Glutamatergic neuron (in vitro differentiated cells): ENCODE measurements around the gene NHS. TPM values are rescaled to one million over a fixed set of nuclear protein-coding genes. Genes with fewer than 3 reads are reported as not detected.

ENCODE experiments used
- DNase-seq: peaks from one replicate; pipeline ENCODE4 v3.0.0; 2022
- H3K27ac Mint-ChIP-seq: one replicate; pipeline ENCODE4 v1.8.0; 2020; ENCODE audit warnings: mild to moderate bottlenecking, mixed read lengths, inconsistent platforms; ENCODE audit not compliant: unreplicated experiment
- H3K27me3 Mint-ChIP-seq: one replicate; pipeline ENCODE4 v1.8.0; 2020; ENCODE audit warnings: mild to moderate bottlenecking, moderate library complexity, mixed read lengths, inconsistent platforms; ENCODE audit not compliant: unreplicated experiment
- H3K36me3 Mint-ChIP-seq: one replicate; pipeline ENCODE4 v1.8.0; 2020; ENCODE audit warnings: mild to moderate bottlenecking, mixed read lengths, inconsistent platforms; ENCODE audit not compliant: unreplicated experiment
- H3K4me1 Mint-ChIP-seq: one replicate; pipeline ENCODE4 v1.8.0; 2020; ENCODE audit warnings: mild to moderate bottlenecking, low read depth, mixed read lengths, inconsistent platforms; ENCODE audit not compliant: unreplicated experiment
- H3K4me3 Mint-ChIP-seq: one replicate; pipeline ENCODE4 v1.8.0; 2020; ENCODE audit warnings: mild to moderate bottlenecking, mixed read lengths, inconsistent platforms; ENCODE audit not compliant: unreplicated experiment
- H3K9me3 Mint-ChIP-seq: one replicate; pipeline ENCODE4 v1.8.0; 2020; ENCODE audit warnings: mild to moderate bottlenecking, moderate library complexity, mixed read lengths, inconsistent platforms; ENCODE audit not compliant: unreplicated experiment
- total RNA-seq: library from RNA; stranded (reverse); fragmentation: NEBNext Ultra II Directional; extraction: Animal tissue kit (Norgen Biotek cat#: 25700); gene quantifications from one replicate; pipeline ENCODE4 v1.2.1, GENCODE V29; 2021; ENCODE audit not compliant: unreplicated experiment
- TF ChIP-seq, protein P1 (sequence below): fragments of 200-600 bp; sonication (generic); IDR thresholded peaks from one replicate; pipeline ENCODE4 v1.5.0; 2021; ENCODE audit not compliant: partially characterized antibody, unreplicated experiment

The NHS gene
- total RNA-seq, 1 donor from 2014 or later, result 9.1 TPM

GRCh38 chrX:17449866-17450265 is 74.9 kb downstream of the NHS start:
- Mint-ChIP-seq H3K27me3 (no peaks in the 10 kb centered on the region), H3K27ac (no peak overlapping the region), H3K36me3 (no peaks in the 10 kb centered on the region), H3K4me1 (peaks cover 10% of the 10 kb centered on the region), H3K9me3 (no peaks in the 10 kb centered on the region), H3K4me3 (no peak overlapping the region)
- DNase-seq, result no peak
- TF ChIP-seq, protein P1, sequence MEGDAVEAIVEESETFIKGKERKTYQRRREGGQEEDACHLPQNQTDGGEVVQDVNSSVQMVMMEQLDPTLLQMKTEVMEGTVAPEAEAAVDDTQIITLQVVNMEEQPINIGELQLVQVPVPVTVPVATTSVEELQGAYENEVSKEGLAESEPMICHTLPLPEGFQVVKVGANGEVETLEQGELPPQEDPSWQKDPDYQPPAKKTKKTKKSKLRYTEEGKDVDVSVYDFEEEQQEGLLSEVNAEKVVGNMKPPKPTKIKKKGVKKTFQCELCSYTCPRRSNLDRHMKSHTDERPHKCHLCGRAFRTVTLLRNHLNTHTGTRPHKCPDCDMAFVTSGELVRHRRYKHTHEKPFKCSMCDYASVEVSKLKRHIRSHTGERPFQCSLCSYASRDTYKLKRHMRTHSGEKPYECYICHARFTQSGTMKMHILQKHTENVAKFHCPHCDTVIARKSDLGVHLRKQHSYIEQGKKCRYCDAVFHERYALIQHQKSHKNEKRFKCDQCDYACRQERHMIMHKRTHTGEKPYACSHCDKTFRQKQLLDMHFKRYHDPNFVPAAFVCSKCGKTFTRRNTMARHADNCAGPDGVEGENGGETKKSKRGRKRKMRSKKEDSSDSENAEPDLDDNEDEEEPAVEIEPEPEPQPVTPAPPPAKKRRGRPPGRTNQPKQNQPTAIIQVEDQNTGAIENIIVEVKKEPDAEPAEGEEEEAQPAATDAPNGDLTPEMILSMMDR, result no peak

- H3K9me3 Mint-ChIP-seq, result peaks cover 2% of the 10 kb centered on the region
- H3K36me3 Mint-ChIP-seq, result no peaks in the 10 kb centered on the region
- no peak overlapping the region for H3K27ac Mint-ChIP-seq
- DNase-seq, result no peak
- H3K4me1 Mint-ChIP-seq, result peaks cover 4% of the 10 kb centered on the region
- H3K27me3 Mint-ChIP-seq, result no peaks in the 10 kb centered on the region
- TF ChIP-seq, protein P1, result no peak
- no peak overlapping the region for H3K4me3 Mint-ChIP-seq
Measured at GRCh38 chrX:17453788-17454187, 78.8 kb downstream of the NHS start.

- Mint-ChIP-seq H3K4me3 (no peak overlapping the region), H3K4me1 (peaks cover 6% of the 10 kb centered on the region), H3K27me3 (no peaks in the 10 kb centered on the region), H3K9me3 (peaks cover 2% of the 10 kb centered on the region), H3K27ac (peak overlapping the region; percentile 17), H3K36me3 (no peaks in the 10 kb centered on the region)
- no peak for DNase-seq
- TF ChIP-seq, protein P1, result no peak
Measured at GRCh38 chrX:17456526-17456925, 81.5 kb downstream of the NHS start.

DNA sequence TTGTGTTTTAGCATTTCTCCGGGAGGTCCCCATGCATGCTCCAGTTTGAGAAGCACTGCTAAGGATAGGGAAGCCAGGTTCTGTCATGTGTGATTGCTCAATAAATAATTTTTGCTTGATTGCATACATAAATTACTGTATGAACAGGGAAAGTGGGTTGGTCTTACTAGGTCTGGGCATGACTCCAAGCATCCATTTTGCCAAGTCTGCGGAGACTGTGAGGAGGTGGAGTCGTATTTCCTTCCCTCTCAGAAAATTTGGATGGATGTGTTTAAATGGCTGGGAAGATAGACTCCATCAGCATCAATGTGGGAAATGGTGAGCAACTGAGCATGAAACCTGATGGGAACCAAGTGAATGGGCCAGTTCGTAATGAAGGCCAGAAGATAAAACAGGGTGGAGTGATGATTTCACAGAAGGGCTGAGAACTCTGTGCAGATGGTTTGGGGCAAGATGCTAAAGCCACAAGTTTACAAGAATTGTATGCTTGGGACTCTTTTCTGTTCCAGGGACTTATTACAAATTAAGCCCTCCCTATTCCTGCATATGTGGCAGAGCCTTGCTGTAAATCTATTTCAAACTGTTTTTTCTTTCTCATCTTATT is 84.1 kb downstream of the NHS start:
- peaks cover 6% of the 10 kb centered on the region for H3K4me1 Mint-ChIP-seq
- peaks cover 2% of the 10 kb centered on the region for H3K27me3 Mint-ChIP-seq
- H3K9me3 Mint-ChIP-seq, result peaks cover 3% of the 10 kb centered on the region
- no peak overlapping the region for H3K4me3 Mint-ChIP-seq
- H3K27ac Mint-ChIP-seq, result no peak overlapping the region
- no peaks in the 10 kb centered on the region for H3K36me3 Mint-ChIP-seq
- DNase-seq, result no peak
- TF ChIP-seq, protein P1, result no peak

GRCh38 chrX:17459661-17460060 is 84.7 kb downstream of the NHS start:
- no peaks in the 10 kb centered on the region for H3K36me3 Mint-ChIP-seq
- H3K27ac Mint-ChIP-seq, result no peak overlapping the region
- H3K4me3 Mint-ChIP-seq, result no peak overlapping the region
- H3K9me3 Mint-ChIP-seq, result peaks cover 3% of the 10 kb centered on the region
- peaks cover 2% of the 10 kb centered on the region for H3K27me3 Mint-ChIP-seq
- peaks cover 6% of the 10 kb centered on the region for H3K4me1 Mint-ChIP-seq
- no peak for DNase-seq
- TF ChIP-seq, protein P1, result no peak
